ENCODE data around the gene IQSEC1.

DNA sequence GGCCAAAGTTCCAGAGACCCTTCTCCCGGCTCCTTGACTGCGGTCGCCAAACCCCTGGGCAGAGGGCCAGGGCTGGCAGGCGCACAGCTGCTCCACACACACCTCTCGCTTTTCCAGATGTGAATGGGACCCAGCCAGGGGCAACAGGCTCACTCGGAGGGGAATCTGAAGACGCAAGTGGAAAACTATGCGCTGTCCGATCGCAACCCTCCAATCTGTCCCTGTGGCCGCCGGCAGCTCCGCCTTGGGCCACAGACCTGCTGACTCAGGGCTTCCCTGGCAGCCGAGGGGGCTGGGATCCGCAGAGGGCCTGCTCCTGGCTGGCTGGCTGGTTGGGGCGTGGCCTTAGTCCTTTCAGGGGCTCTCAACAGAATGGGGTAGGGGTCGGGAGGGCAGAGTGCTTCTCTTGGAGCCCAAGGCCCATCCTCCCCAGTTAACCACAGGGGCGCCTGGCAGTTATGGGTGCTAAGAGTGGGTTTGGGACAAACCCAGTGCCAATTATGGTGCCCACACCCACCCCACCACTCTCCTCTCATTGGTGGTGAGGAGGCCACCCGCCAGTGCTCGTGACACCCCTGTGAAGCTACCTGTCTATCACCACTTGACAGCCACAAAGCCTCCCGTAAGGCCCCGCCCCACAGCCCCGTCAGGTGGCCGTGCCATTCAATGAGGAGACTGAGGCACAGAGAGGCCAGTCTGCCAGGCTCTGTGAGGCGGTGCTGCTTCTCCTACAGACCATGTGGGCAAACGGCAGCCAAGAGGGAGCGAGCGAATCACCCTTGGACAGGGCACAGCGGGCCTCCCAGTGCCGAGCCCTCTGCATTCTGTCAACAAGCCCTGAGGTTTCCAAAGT is 53.8 kb downstream of the IQSEC1 start:
- TF ChIP-seq POLR2AphosphoS5 (IDR thresholded peaks at IDR 0.05; ENCODE audit: low read depth, low read length) (no peak), YY1 (IDR thresholded peaks at IDR 0.05; ENCODE audit: low read depth, low read length) (no peak), TAF1 (IDR thresholded peaks at IDR 0.05; ENCODE audit: low read depth, low read length) (no peak)
- TF ChIP-seq, protein P1, sequence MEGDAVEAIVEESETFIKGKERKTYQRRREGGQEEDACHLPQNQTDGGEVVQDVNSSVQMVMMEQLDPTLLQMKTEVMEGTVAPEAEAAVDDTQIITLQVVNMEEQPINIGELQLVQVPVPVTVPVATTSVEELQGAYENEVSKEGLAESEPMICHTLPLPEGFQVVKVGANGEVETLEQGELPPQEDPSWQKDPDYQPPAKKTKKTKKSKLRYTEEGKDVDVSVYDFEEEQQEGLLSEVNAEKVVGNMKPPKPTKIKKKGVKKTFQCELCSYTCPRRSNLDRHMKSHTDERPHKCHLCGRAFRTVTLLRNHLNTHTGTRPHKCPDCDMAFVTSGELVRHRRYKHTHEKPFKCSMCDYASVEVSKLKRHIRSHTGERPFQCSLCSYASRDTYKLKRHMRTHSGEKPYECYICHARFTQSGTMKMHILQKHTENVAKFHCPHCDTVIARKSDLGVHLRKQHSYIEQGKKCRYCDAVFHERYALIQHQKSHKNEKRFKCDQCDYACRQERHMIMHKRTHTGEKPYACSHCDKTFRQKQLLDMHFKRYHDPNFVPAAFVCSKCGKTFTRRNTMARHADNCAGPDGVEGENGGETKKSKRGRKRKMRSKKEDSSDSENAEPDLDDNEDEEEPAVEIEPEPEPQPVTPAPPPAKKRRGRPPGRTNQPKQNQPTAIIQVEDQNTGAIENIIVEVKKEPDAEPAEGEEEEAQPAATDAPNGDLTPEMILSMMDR (IDR thresholded peaks at IDR 0.05; ENCODE audit: control extremely low read depth in 1 of 3, insufficient read depth in 1 of 3, low read depth in 1 of 3, low read length in 3 of 3): no peak; a peak in 1 of 4 replicates
- TF ChIP-seq, protein P2, sequence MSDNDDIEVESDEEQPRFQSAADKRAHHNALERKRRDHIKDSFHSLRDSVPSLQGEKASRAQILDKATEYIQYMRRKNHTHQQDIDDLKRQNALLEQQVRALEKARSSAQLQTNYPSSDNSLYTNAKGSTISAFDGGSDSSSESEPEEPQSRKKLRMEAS (IDR thresholded peaks at IDR 0.05): 0 out of 2 replicates have a peak, but pooled peaks have one; percentile 10
- TF ChIP-seq, protein P3, sequence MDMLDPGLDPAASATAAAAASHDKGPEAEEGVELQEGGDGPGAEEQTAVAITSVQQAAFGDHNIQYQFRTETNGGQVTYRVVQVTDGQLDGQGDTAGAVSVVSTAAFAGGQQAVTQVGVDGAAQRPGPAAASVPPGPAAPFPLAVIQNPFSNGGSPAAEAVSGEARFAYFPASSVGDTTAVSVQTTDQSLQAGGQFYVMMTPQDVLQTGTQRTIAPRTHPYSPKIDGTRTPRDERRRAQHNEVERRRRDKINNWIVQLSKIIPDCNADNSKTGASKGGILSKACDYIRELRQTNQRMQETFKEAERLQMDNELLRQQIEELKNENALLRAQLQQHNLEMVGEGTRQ (IDR thresholded peaks at IDR 0.05; ENCODE audit: low read length): no peak
